Measurements from ENCODE around the gene PDGFD. TPM values are rescaled to one million over a fixed set of nuclear protein-coding genes. Genes with fewer than 3 reads are reported as not detected.

PDGFD gene
- total RNA-seq, 1 donor from 2014 or later: 3.4 TPM

GRCh38 chr11:103867481-103867880 is 296.5 kb downstream of the PDGFD start:
- Histone ChIP-seq H3K4me3 (ENCODE audit: low read depth, low read length) (no peak overlapping the region), H3K27me3 (ENCODE audit: control insufficient read depth, insufficient read depth, low read length) (no peaks in the 10 kb centered on the region), H3K36me3 (ENCODE audit: control insufficient read depth, insufficient read depth, low read length) (no peaks in the 10 kb centered on the region)
- DNase-seq (ENCODE audit: low read depth): no peak
- TF ChIP-seq CTCF (IDR thresholded peaks at IDR 0.05; ENCODE audit: insufficient read depth, low read length, poor library complexity, severe bottlenecking): no peak

GRCh38 chr11:103863497-103863896 is 300.4 kb downstream of the PDGFD start:
- no peak for DNase-seq (ENCODE audit: low read depth)
- Histone ChIP-seq H3K27me3 (ENCODE audit: control insufficient read depth, insufficient read depth, low read length) (no peaks in the 10 kb centered on the region), H3K4me3 (ENCODE audit: low read depth, low read length) (no peak overlapping the region), H3K36me3 (ENCODE audit: control insufficient read depth, insufficient read depth, low read length) (no peaks in the 10 kb centered on the region)
- TF ChIP-seq CTCF (IDR thresholded peaks at IDR 0.05; ENCODE audit: insufficient read depth, low read length, poor library complexity, severe bottlenecking): no peak

GRCh38 chr11:103862802-103863174 is 301.2 kb downstream of the PDGFD start:
- Histone ChIP-seq H3K36me3 (ENCODE audit: control insufficient read depth, insufficient read depth, low read length) (no peaks in the 10 kb centered on the region), H3K27me3 (ENCODE audit: control insufficient read depth, insufficient read depth, low read length) (no peaks in the 10 kb centered on the region), H3K4me3 (ENCODE audit: low read depth, low read length) (no peak overlapping the region)
- no peak for TF ChIP-seq CTCF (IDR thresholded peaks at IDR 0.05; ENCODE audit: insufficient read depth, low read length, poor library complexity, severe bottlenecking)
- no peak for DNase-seq (ENCODE audit: low read depth)

GRCh38 chr11:103862094-103862801 is 301.7 kb downstream of the PDGFD start:
- Histone ChIP-seq H3K4me3 (ENCODE audit: low read depth, low read length) (no peak overlapping the region), H3K36me3 (ENCODE audit: control insufficient read depth, insufficient read depth, low read length) (no peaks in the 10 kb centered on the region), H3K27me3 (ENCODE audit: control insufficient read depth, insufficient read depth, low read length) (no peaks in the 10 kb centered on the region)
- TF ChIP-seq CTCF (IDR thresholded peaks at IDR 0.05; ENCODE audit: insufficient read depth, low read length, poor library complexity, severe bottlenecking): no peak
- no peak for DNase-seq (ENCODE audit: low read depth)

Other genes starting within 250 kb of the PDGFD start
- gene DDI1, start 127.5 kb downstream of the PDGFD start, total RNA-seq: not detected in 2 replicates

Measured in kidney epithelial cell (primary cell).